ENCODE results near the gene MTRFR.
A peak's percentile ranks its signal among the peaks of the same experiment; 100 is the strongest.

MTRFR gene

DNA sequence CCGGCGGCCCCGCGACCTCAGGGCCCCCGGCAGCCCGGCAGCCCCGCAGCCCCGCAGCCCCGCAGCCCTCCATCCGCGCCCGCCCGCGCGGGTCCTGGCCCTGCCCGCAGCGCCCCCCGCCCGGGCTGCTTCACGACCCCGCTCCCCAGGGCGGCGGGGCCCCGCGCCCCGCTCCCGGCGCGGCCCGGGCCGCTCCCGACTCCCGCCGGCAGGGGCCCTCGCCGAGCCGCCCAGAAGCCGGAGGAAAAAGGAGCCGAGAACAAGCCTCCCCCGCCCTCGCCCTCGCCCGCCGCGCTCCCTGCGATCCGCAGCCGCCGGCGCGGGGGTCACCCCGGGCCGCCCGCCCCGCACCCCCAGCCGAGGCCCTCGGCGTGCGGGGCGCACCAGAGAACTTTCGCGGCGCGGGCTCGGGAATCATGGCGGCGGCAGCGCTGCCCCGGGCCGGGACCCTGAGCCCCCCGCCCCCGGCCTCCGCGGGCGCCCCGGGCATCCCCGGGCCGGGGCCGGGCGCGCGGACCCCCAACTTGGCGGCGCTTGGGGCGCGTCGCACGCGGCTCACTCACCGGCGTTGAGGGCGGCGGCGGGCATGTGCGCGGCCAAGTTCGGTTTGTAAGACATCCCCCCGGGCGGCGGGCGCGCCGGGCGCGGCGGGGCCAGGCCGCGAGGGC is 37.9 kb downstream of the MTRFR start:
- peak; percentile 80 to 84 for ATAC-seq

- no peak for ATAC-seq
Observed at GRCh38 chr12:123273166-123273565, 39.9 kb downstream of the MTRFR start.

DNA sequence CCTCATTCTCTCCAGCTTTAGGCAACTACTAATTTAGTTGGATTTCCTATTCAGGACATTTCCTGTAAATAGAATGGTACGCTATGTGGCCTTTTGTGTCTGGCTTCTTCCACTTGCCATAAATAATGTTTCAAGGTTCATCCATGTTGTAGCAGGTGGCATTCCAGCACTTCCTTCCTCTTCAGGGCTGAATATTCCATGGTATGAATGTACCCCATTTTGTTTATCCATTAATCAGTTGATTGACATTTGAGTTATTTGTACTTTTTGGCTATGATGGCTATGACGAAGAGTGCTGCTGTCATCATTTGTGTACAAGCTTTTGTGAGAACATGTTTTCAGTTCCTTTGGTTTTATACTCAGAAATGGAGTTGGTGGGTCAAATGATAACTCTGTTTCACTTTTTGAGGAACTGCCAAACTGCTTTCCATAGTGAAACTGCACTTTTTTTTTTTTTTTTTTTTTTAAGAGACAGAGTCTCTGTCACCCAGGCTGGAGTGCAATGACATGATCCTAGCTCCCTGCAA is 44.9 kb downstream of the MTRFR start:
- ATAC-seq = peak; percentile 72 to 75

- ATAC-seq = no peak
Observed at GRCh38 chr12:123280971-123281370, 47.7 kb downstream of the MTRFR start.

- no peak for ATAC-seq
Observed at GRCh38 chr12:123282111-123282510, 48.9 kb downstream of the MTRFR start.

DNA sequence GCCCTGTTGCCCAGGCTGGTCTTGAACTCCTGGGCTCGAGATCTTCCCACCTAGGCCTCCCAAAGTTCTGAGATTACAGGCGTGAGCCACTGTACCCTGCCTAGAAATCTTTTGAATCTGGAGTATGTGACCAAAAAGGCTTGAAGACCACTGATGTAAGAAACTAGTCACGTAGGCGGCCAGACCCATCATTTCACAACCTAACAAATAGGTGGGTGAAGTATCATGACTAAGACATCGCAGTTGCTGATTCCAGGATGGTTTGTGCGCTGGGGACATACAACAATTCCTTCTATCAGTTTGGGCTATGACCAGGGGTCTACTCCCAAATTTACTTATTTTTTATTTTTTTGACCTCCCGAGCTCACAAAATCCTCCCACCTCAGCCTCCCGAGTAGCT is 50.2 kb downstream of the MTRFR start:
- no peak for ATAC-seq

- ATAC-seq = no peak
Observed at GRCh38 chr12:123284669-123285068, 51.4 kb downstream of the MTRFR start.

- ATAC-seq = no peak
Observed at GRCh38 chr12:123286652-123287373, 53.6 kb downstream of the MTRFR start.

DNA sequence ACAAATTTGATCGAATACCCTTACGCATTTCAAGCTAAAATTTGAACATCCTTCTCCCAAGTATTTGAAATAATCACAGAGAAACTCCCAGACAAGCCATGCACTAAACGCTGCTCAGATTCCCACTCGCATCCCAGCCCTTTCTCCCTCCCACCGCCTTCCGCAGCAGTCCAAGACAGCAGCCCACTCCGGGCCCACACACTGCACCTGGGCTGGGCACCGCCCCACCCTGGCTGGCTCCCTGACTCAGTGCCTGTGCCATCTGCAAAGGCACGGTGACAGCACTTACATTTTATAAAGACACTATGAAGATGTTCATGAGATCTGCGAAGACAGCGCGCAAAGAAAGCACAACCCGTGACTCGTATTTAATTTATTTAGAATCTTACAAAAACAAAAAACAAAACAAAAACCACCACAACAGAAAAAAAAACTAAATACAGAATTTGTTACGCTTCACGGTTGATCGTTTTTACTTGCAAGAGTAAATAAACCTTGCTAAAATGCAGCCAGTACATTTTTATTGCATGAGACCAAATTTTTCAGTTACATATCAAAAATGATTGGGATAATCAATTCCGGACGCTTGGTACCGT is 55.6 kb downstream of the MTRFR start:
- no peak for ATAC-seq

GRCh38 chr12:123289911-123290310 is 56.7 kb downstream of the MTRFR start:
- ATAC-seq = no peak

- ATAC-seq = no peak
Observed at GRCh38 chr12:123293178-123293760, 60.0 kb downstream of the MTRFR start.

DNA sequence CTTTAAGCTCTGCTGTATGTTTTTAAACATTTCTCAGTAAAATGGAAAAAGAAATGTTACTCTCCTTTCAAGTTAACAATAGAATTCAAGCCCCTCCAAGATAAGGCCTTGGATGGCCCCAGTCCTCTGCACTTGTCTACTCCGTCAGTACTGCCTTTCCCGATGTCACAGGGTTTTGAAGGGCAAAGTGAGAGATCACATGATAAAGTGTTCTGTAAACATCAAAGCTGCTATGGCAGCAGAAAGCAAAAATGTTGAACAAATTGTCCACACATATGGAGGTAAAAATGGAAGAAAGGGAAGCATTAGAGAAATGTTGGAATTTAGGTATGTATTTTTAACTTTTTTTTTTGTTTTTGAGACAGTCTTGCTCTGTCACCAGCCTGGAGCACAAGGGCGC is 71.9 kb downstream of the MTRFR start:
- no peak for ATAC-seq

DNA sequence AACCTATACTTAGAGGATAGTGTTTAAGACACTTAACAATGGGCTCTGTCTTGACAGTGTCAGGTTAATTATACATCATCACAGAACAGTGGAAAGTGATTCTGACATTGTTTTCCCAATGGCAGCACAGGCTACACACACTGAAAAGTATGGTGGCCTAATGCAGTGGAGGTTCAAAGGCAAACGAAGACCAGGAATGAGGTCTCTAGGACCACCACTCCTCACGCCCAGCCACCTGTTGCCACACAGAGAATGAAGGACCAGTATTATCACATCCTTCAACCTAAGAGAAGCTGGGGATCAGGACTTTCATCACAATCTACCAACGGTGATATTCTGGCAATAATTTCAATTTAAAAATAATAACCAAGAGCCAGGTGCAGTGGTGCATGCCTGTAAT is 73.0 kb downstream of the MTRFR start:
- no peak for ATAC-seq

Data from activated CD4-positive, CD25-positive, alpha-beta regulatory T cell treated with anti-CD3 and anti-CD28 coated beads, Interleukin-2, amount 50 U/mL, for 24 hours (primary cell).